GM08714 (cell line): ENCODE measurements around the gene MIA3.
"Not testable (repeated sequence)": the region's sequence is repeated elsewhere in the genome, so short reads cannot be mapped to it uniquely, and the experiment has no call there.

Experiments
- H3K4me3 ChIP-seq: fragments of 200-500 bp; sonication (Bioruptor generic); 2 replicates; pipeline ENCODE4 v1.5.1; 2014; ENCODE audit warnings: mild to moderate bottlenecking, low read length, inconsistent platforms
- ZNF274 ChIP-seq: IDR thresholded peaks from 2 replicates; pipeline ENCODE4 v1.6.1; 2012; ENCODE audit warnings: mild to moderate bottlenecking, low read depth, low read length

MIA3 gene

GRCh38 chr1:222618001-222618879 lies at the start of gene MIA3:
MIA3 (plus strand) TSS chr1:222618097; CDS start chr1:222618111, 14 bp downstream.
- no peak for TF ChIP-seq ZNF274
- H3K4me3 ChIP-seq = peak within 1 kb of the TSS; percentile 72

- no peak for TF ChIP-seq ZNF274
- no peak overlapping the region for H3K4me3 ChIP-seq
Measured at GRCh38 chr1:222570837-222571236, 47.1 kb upstream of the MIA3 start.

GRCh38 chr1:222579316-222579715 lies 38.6 kb upstream of the MIA3 start:
- no peak overlapping the region for H3K4me3 ChIP-seq
- no peak for TF ChIP-seq ZNF274

- no peak overlapping the region for H3K4me3 ChIP-seq
- TF ChIP-seq ZNF274 = no peak
Measured at GRCh38 chr1:222582099-222582774, 35.7 kb upstream of the MIA3 start.

GRCh38 chr1:222583079-222583478 lies 34.8 kb upstream of the MIA3 start:
- H3K4me3 ChIP-seq = peak overlapping the region; percentile 55; the same call in 1 of the 2 replicates
- TF ChIP-seq ZNF274 = no peak

GRCh38 chr1:222586842-222587241 lies 31.1 kb upstream of the MIA3 start:
- no peak for TF ChIP-seq ZNF274
- H3K4me3 ChIP-seq = no peak overlapping the region

GRCh38 chr1:222588135-222588534 lies 29.8 kb upstream of the MIA3 start:
- no peak for TF ChIP-seq ZNF274
- no peak overlapping the region for H3K4me3 ChIP-seq

GRCh38 chr1:222589462-222590302 lies 28.2 kb upstream of the MIA3 start, which contains the start of gene TAF1A:
TAF1A (minus strand) TSS chr1:222589933.
- peak within 1 kb of the TSS; percentile 92 for H3K4me3 ChIP-seq
- no peak for TF ChIP-seq ZNF274

GRCh38 chr1:222592171-222592570 lies 25.7 kb upstream of the MIA3 start:
- H3K4me3 ChIP-seq = no peak overlapping the region
- no peak for TF ChIP-seq ZNF274

- no peak overlapping the region for H3K4me3 ChIP-seq
- TF ChIP-seq ZNF274 = no peak
Measured at GRCh38 chr1:222594789-222595188, 23.1 kb upstream of the MIA3 start.

- H3K4me3 ChIP-seq = no peak overlapping the region
- no peak for TF ChIP-seq ZNF274
Measured at GRCh38 chr1:222596696-222597095, 21.2 kb upstream of the MIA3 start.

GRCh38 chr1:222600281-222600680 lies 17.6 kb upstream of the MIA3 start:
- no peak for TF ChIP-seq ZNF274
- H3K4me3 ChIP-seq = no peak overlapping the region

GRCh38 chr1:222601257-222601656 lies 16.6 kb upstream of the MIA3 start:
- no peak overlapping the region for H3K4me3 ChIP-seq
- no peak for TF ChIP-seq ZNF274

GRCh38 chr1:222606757-222607156 lies 11.1 kb upstream of the MIA3 start:
- H3K4me3 ChIP-seq = no peak overlapping the region
- no peak for TF ChIP-seq ZNF274

GRCh38 chr1:222609111-222609510 lies 8.8 kb upstream of the MIA3 start:
- not testable (repeated sequence) for H3K4me3 ChIP-seq
